ENCODE data around the gene LRP10. TPM values are rescaled to one million over a fixed set of nuclear protein-coding genes. Genes with fewer than 3 reads are reported as not detected.
A peak's percentile ranks its signal among the peaks of the same experiment; 100 is the strongest.

LRP10 gene
- total RNA-seq, 1 donor from 2014 or later: 38.6 TPM

GRCh38 chr14:22837750-22838538 is 33.6 kb upstream of the LRP10 start:
- DNase-seq (ENCODE audit: low spot score in 2 of 2, unreplicated experiment in 2 of 2): no peak
- no peak for TF ChIP-seq CTCF (IDR thresholded peaks at IDR 0.05; ENCODE audit: unreplicated experiment)
- Mint-ChIP-seq H3K27me3 (ENCODE audit: low read depth) (no peaks in the 10 kb centered on the region), H3K4me1 (peaks cover 34% of the 10 kb centered on the region), H3K36me3 (peaks cover 23% of the 10 kb centered on the region), H3K4me3 (peak overlapping the region; percentile 98), H3K9me3 (no peaks in the 10 kb centered on the region), H3K27ac (peak overlapping the region; percentile 98)

DNA sequence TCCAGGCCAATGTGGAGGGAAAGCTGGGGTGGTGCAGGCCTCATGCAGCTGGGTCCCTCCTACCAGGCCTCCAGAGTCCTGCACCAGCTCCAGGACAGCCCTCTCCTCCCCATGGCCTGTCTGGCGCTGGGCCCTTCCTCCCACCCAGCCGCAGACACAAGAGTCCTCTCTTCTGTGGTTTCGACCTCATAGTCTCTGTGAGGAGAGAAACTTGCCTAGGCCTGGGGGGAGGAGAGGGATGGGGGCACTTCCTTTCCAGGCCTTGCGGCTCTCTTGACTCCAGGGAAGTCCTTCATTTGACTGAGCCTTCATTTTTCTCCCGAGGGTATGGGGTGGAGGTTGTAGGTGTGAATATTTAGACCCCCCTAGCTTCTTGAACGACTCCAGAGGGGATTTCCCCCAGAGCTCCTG is 32.9 kb upstream of the LRP10 start:
- DNase-seq (ENCODE audit: low spot score in 2 of 2, unreplicated experiment in 2 of 2): no peak
- Mint-ChIP-seq H3K4me1 (peaks cover 34% of the 10 kb centered on the region), H3K27ac (peak overlapping the region; percentile 98), H3K36me3 (peaks cover 24% of the 10 kb centered on the region), H3K27me3 (ENCODE audit: low read depth) (no peaks in the 10 kb centered on the region), H3K9me3 (no peaks in the 10 kb centered on the region), H3K4me3 (peak overlapping the region; percentile 98)
- TF ChIP-seq CTCF (IDR thresholded peaks at IDR 0.05; ENCODE audit: unreplicated experiment): no peak

DNA sequence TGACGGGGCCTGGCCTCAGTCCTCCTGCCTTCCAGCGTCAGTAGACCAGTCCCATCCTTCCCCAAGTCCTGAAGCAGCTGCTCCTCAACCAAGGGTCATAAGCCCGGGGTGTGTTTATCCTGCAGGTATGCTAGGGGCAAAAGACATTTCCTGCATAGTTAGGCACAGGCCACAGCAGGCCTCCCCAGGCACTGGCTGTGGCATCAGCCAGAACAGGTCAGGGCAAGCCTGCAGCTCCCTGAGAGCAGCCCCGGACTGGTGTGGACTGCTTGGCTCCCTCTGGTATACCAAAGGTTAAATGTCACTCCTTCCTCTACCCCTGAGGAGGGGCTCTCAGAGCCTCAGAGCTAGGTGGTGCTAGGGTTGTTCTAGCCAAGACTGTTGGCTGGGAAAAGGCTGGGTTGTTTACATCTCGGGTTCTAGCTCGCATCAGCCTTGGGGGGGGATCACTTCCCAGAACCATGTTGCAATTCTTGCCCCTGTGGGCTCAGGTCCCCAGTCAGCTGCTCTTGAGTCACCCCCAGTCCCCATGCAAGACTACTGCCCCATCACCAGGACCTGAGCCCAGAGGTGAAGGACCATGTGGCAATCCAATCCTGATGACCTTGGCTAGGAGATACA is 32.3 kb upstream of the LRP10 start:
- peak overlapping the region; percentile 98 for H3K4me3 Mint-ChIP-seq
- H3K9me3 Mint-ChIP-seq: no peaks in the 10 kb centered on the region
- DNase-seq (ENCODE audit: low spot score in 2 of 2, unreplicated experiment in 2 of 2): no peak
- H3K27me3 Mint-ChIP-seq (ENCODE audit: low read depth): no peaks in the 10 kb centered on the region
- peak overlapping the region; percentile 98 for H3K27ac Mint-ChIP-seq
- peaks cover 23% of the 10 kb centered on the region for H3K36me3 Mint-ChIP-seq
- TF ChIP-seq CTCF (IDR thresholded peaks at IDR 0.05; ENCODE audit: unreplicated experiment): no peak
- H3K4me1 Mint-ChIP-seq: peaks cover 34% of the 10 kb centered on the region

GRCh38 chr14:22841311-22841710 is 30.2 kb upstream of the LRP10 start:
- Mint-ChIP-seq H3K4me3 (no peak overlapping the region), H3K27ac (no peak overlapping the region), H3K36me3 (peaks cover 36% of the 10 kb centered on the region), H3K9me3 (no peaks in the 10 kb centered on the region), H3K4me1 (peaks cover 23% of the 10 kb centered on the region), H3K27me3 (ENCODE audit: low read depth) (no peaks in the 10 kb centered on the region)
- TF ChIP-seq CTCF (IDR thresholded peaks at IDR 0.05; ENCODE audit: unreplicated experiment): no peak
- no peak for DNase-seq (ENCODE audit: low spot score in 2 of 2, unreplicated experiment in 2 of 2)

DNA sequence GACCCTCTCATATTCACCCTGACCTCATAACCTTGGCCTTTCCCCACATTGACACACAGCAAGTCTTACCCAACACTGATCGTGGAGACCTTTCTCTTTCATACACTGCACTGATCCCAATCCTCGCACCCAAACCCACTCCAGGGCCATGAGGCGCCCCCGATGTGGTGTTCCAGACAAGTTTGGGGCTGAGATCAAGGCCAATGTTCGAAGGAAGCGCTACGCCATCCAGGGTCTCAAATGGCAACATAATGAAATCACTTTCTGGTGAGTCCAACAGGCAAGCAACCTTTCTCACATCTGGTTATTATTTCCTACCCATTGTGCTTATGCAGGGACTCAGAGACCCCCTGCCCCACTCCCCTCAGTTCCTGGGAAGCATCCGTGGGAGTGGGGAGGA is 29.8 kb upstream of the LRP10 start:
- Mint-ChIP-seq H3K27me3 (ENCODE audit: low read depth) (no peaks in the 10 kb centered on the region), H3K36me3 (peaks cover 37% of the 10 kb centered on the region), H3K4me3 (no peak overlapping the region), H3K4me1 (peaks cover 24% of the 10 kb centered on the region), H3K27ac (no peak overlapping the region), H3K9me3 (no peaks in the 10 kb centered on the region)
- no peak for DNase-seq (ENCODE audit: low spot score in 2 of 2, unreplicated experiment in 2 of 2)
- TF ChIP-seq CTCF (IDR thresholded peaks at IDR 0.05; ENCODE audit: unreplicated experiment): no peak

Data from mesothelial cell of epicardium (in vitro differentiated cells).